Heart right ventricle (tissue), 16 donors: ENCODE data around the gene GPR149. TPM values are rescaled to one million over a fixed set of nuclear protein-coding genes. Genes with fewer than 3 reads are reported as not detected.

Experiments
- ATAC-seq, 8 donors: fragments of 200-7000 bp; cut with Tn5 transposase; one replicate each; pipeline ENCODE4 v1.9.1; 2020; ENCODE audit warnings: mild to moderate bottlenecking in 8 of 8, moderate library complexity in 8 of 8, moderate number of reproducible peaks in 1 of 8
- DNase-seq, 2 donors: peaks; one replicate each; pipeline ENCODE4 v3.0.0-alpha.2; 2020
- H3K27ac ChIP-seq, 10 donors: fragments of 200-600 bp; sonication (generic) in 2 of 10; one replicate each; pipeline versions ENCODE4 v1.5.0 to v1.8.0; 2020 to 2022; ENCODE audit warnings: mild to moderate bottlenecking in 3 of 10
- H3K27me3 ChIP-seq, 7 donors: fragments of 200-600 bp; one replicate each; pipeline ENCODE4 v1.8.0; 2021 to 2022; ENCODE audit warnings: mild to moderate bottlenecking in 2 of 7
- H3K36me3 ChIP-seq, 9 donors: fragments of 200-600 bp; sonication (generic) in 1 of 9; one replicate each; pipeline versions ENCODE4 v1.5.0 to v1.8.0; 2020 to 2022; ENCODE audit warnings: mild to moderate bottlenecking in 2 of 9
- H3K4me1 ChIP-seq, 9 donors: fragments of 200-600 bp; sonication (generic) in 1 of 9; one replicate each; pipeline versions ENCODE4 v1.5.0 to v1.8.0; 2020 to 2022; ENCODE audit warnings: mild to moderate bottlenecking in 4 of 9
- H3K4me3 ChIP-seq, 10 donors: fragments of 200-600 bp; sonication (generic) in 2 of 10; one replicate each; pipeline versions ENCODE4 v1.5.0 to v1.8.0; 2020 to 2022; ENCODE audit warnings: mild to moderate bottlenecking in 7 of 10, moderate library complexity in 2 of 10
- H3K9me3 ChIP-seq, 11 donors: fragments of 200-600 bp in 10 of 11; sonication (generic) in 2 of 11; one replicate each; pipeline versions ENCODE4 v1.5.0 to v1.8.0; 2013 to 2022; ENCODE audit warnings: mild to moderate bottlenecking in 2 of 11, control low read depth in 1 of 11, moderate library complexity in 1 of 11
- WGBS, 2 donors: extraction: QIAGEN DNeasy Blood & Tissue Kit; methylation state at CpG; one replicate each; pipeline ENCODE4 v1.1.7; 2013; ENCODE audit warnings: inconsistent platforms in 1 of 2; 5-methylcytosine and 5-hydroxymethylcytosine counted together
- intact Hi-C, 10 donors: fragments of 100-400 bp; cut with DNase I; formaldehyde crosslinking; loops; one replicate each; pipeline versions ENCODE4 v1.11.1 to v1.14.2; 2022
- polyA plus RNA-seq, 2 donors: library from polyadenylated mRNA; stranded (reverse); fragments of 200-250 nt; gene quantifications; one replicate each; pipeline ENCODE4 v1.2.3, GENCODE V29; 2013
- total RNA-seq, 10 donors: library from RNA; stranded (reverse); fragmentation: NEBNext Ultra II Directional in 3 of 10; extraction: Animal tissue kit (Norgen Biotek cat#: 25700) in 3 of 10; gene quantifications; one replicate each; pipeline versions ENCODE4 v1.2.1 to v1.2.4, GENCODE V29; 2021 to 2023
- TF ChIP-seq, protein P1 (sequence below), 9 donors: fragments of 200-600 bp; sonication (generic) in 2 of 9; IDR thresholded peaks; one replicate each; pipeline versions ENCODE4 v1.5.0 to v1.8.0; 2021 to 2022; ENCODE audit warnings: antibody characterized with exemption in 9 of 9, mild to moderate bottlenecking in 5 of 9, moderate library complexity in 1 of 9
- donor health status: Arrhythmogenic right ventricular cardiomyopathy.
- donor health status: ischemic (EF 13 %, LVEDD 7.1; RV severe dilation, severe dysfunction).
- donor health status: healthy with polysubstance abuse.
- donor health status: DM: no; HTN: yes; CAD: no.
- donor health status: DM: no; HTN: no; CAD: no.
- donor health status: ischemic (EF 25% LVEDD 6.9; RV normal size, moderate dysfunction).
- donor health status: ischemic (EF 25% LVEDD 5.7; RV mildly dilated, moderate dysfunction).
- donor health status: healthy.
- donor health status: DM: yes; HTN: yes; CAD: no.
- donor health status: Ischemic cardiomyopathy.
- donor health status: ischemic (EF 35%, LVEDD 5.7; RV mildly dilated, moderate dysfunction).
- donor health status: nonischemic (EF 11% LVEDD 7.7; RV severe dilation, severe dysfunction).
- donor health status: DM: yes; HTN: yes; CAD: no.
- donor health status: PGD.
- donor health status: ischemic (EF 29% LVEDD 5.4; RV normal size, mild dysfunction).
- donor health status: nonischemic (EF 23%, LVEDD 6.1; RV moderate dilation, normal function).

Gene GPR149
- total and polyA plus RNA-seq, 12 donors: not detected

DNA sequence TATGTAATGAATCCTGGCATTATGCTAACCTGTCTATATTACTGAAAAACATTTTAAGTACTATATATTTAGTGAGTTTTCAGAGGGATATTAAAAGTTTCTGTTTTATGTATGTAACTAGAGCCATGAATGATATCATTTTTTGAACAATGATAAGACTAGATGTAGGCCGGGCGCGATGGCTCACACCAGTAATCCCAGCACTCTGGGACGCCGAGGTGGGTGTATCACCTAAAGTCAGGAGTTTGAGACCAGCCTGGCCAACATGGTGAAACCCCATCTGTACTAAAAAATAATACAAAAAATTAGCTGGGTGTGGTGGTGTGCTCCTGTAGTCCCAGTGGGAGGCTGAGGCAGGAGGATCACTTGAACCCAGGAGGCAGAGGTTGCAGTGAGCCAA is 139.8 kb downstream of the GPR149 start:
- 94 to 98% methylated on average over 5 of the region's 5 CpGs for WGBS, 2 donors
- Histone ChIP-seq H3K4me3 (no peak overlapping the region), H3K27ac (no peak overlapping the region), H3K36me3 (peaks cover 0 to 100% (median 68%) of the 10 kb centered on the region in 9 donors), H3K9me3 (no peaks in the 10 kb centered on the region), H3K27me3 (no peaks in the 10 kb centered on the region), H3K4me1 (no peaks in the 10 kb centered on the region)
- intact Hi-C loops: no loop called here
- no peak for ATAC-seq
- TF ChIP-seq, protein P1, sequence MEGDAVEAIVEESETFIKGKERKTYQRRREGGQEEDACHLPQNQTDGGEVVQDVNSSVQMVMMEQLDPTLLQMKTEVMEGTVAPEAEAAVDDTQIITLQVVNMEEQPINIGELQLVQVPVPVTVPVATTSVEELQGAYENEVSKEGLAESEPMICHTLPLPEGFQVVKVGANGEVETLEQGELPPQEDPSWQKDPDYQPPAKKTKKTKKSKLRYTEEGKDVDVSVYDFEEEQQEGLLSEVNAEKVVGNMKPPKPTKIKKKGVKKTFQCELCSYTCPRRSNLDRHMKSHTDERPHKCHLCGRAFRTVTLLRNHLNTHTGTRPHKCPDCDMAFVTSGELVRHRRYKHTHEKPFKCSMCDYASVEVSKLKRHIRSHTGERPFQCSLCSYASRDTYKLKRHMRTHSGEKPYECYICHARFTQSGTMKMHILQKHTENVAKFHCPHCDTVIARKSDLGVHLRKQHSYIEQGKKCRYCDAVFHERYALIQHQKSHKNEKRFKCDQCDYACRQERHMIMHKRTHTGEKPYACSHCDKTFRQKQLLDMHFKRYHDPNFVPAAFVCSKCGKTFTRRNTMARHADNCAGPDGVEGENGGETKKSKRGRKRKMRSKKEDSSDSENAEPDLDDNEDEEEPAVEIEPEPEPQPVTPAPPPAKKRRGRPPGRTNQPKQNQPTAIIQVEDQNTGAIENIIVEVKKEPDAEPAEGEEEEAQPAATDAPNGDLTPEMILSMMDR (IDR thresholded peaks at IDR 0.05): no peak
- DNase-seq: no peak

Other genes with a start within 250 kb of the GPR149 start
- gene DHX36, start 105.7 kb downstream of the GPR149 start, total RNA-seq: 10 to 100 TPM; 35.5 to 51.2 (median 41.2) TPM
- gene DHX36, start 105.7 kb downstream of the GPR149 start, polyA plus RNA-seq: 10 to 100 TPM; 22.3 to 23.3 TPM